OCI-LY3 (cell line): ENCODE measurements around the gene F11R.

Source experiments
- H2AFZ ChIP-seq: fragments of 200-600, 300-600 bp; shearing (Covaris generic); 2 replicates; pipeline ENCODE4 v1.6.0; 2014; ENCODE audit warnings: antibody characterized with exemption, low read depth, low read length
- H3K27ac ChIP-seq: fragments of 200-600, 300-600 bp; sonication (generic); 2 replicates; pipeline ENCODE4 v1.5.1; 2014; ENCODE audit warnings: mild to moderate bottlenecking, low read length, moderate library complexity, mixed read lengths
- H3K27me3 ChIP-seq: fragments of 200-600, 300-600 bp; sonication (generic); 2 replicates; pipeline ENCODE4 v1.6.1; 2014; ENCODE audit warnings: low read depth, low read length, mixed read lengths
- H3K36me3 ChIP-seq: fragments of 200-600, 300-600 bp; sonication (generic); replicated peaks from 2 replicates; pipeline ENCODE3; 2014; ENCODE audit warnings: low read depth, low read length, mixed read lengths
- H3K4me1 ChIP-seq: fragments of 300-600, 200-600 bp; sonication (generic); 2 replicates; pipeline ENCODE4 v1.6.1; 2014; ENCODE audit warnings: low read length, mixed read lengths
- H3K4me2 ChIP-seq: fragments of 200-600, 300-600 bp; sonication (generic); 2 replicates; pipeline ENCODE4 v1.6.1; 2014; ENCODE audit warnings: low read length, mixed read lengths
- H3K4me3 ChIP-seq: fragments of 300-600, 200-600 bp; sonication (generic); 2 replicates; pipeline ENCODE4 v1.5.1; 2014; ENCODE audit warnings: antibody characterized with exemption, mild to moderate bottlenecking, low read length, moderate library complexity
- H3K79me2 ChIP-seq: fragments of 300-600, 200-600 bp; shearing (Covaris generic); 2 replicates; pipeline ENCODE4 v1.6.1; 2014; ENCODE audit warnings: mild to moderate bottlenecking, low read length, mixed read lengths
- H3K9ac ChIP-seq: fragments of 300-600, 200-600 bp; shearing (Covaris generic); 2 replicates; pipeline ENCODE4 v1.6.0; 2014; ENCODE audit warnings: mild to moderate bottlenecking, low read length, moderate library complexity
- H3K9me3 ChIP-seq: fragments of 200-600, 300-600 bp; shearing (Covaris generic); 2 replicates; pipeline ENCODE4 v1.6.1; 2014; ENCODE audit warnings: low read length, mixed read lengths; ENCODE audit not compliant: insufficient read depth
- H4K20me1 ChIP-seq: fragments of 200-600, 300-600 bp; sonication (generic); 2 replicates; pipeline ENCODE4 v1.6.1; 2016; ENCODE audit warnings: low read length, mixed read lengths; ENCODE audit not compliant: insufficient read depth
- CTCF ChIP-seq: fragments of 200-600, 300-600 bp; sonication (generic); IDR thresholded peaks from 2 replicates; pipeline ENCODE4 v1.5.1; 2014; ENCODE audit warnings: antibody characterized with exemption, low read length, low read depth
- EZH2phosphoT487 ChIP-seq: fragments of 200-600 bp; shearing (Covaris generic); IDR thresholded peaks from 2 replicates; pipeline ENCODE4 v1.6.1; 2018; ENCODE audit warnings: antibody characterized with exemption, mixed run types, low read depth

F11R gene

DNA sequence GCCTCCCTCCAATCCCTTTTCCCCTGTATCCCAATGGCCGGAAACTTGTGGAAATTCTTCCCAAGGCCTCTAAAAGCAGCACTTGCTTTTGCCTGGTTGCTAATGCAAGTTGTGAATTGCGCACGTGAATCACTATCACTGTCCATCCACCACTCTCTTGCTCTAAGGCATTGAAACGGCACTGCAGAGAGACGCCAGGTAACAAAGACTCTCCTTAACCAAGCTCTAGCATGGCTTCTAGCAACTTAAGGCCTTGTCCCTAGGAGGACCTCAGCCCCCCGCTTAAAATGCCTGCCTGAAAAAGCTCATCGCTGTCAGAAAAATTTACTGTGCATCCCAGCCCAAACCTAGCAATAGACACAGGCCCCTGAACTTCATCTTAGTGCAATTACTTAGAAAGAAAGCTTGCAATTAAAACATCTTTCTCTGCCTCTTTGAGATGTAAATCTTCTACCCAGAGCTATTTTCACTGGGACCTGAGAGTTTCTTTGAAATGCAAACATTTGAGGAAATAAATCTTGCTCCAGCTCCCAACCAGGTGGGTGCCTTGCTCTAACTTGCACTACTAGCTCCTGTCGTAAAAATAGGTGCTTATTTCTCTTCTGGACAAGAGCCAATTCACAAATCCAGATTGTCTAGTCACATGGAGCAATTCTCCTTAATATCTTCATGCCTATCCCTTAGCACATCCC lies 33.4 kb downstream of the F11R start:
- TF ChIP-seq CTCF (no peak), EZH2phosphoT487 (no peak)
- Histone ChIP-seq H3K27me3 (no peaks in the 10 kb centered on the region), H3K9me3 (no peaks in the 10 kb centered on the region), H3K4me2 (no peak overlapping the region), H3K9ac (no peak overlapping the region), H3K79me2 (no peaks in the 10 kb centered on the region), H2AFZ (no peak overlapping the region), H3K4me1 (no peaks in the 10 kb centered on the region), H3K4me3 (no peak overlapping the region), H4K20me1 (no peaks in the 10 kb centered on the region), H3K36me3 (no peaks in the 10 kb centered on the region), H3K27ac (no peak overlapping the region)

DNA sequence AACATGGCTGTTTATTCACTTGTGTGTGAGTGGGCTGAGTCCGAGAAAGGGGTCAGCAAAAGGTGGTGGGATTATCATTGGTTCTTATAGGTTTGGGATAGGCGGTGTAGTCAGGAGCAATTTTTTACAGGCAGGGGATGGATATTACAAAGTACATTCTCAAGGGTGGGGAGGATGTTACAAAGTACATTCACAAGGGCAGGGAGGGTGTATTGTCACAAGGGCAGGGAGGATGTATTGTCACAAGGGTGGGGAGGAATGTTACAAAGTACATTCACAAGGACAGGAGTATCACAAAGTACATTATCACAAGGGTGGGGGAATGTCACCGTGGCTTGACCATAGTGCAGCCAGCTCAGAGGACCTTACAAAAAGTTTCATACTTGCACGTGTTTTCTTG lies 35.2 kb downstream of the F11R start:
- H3K79me2 ChIP-seq = no peaks in the 10 kb centered on the region
- no peak overlapping the region for H3K27ac ChIP-seq
- H3K4me1 ChIP-seq = no peaks in the 10 kb centered on the region
- no peaks in the 10 kb centered on the region for H3K27me3 ChIP-seq
- no peaks in the 10 kb centered on the region for H4K20me1 ChIP-seq
- H3K9me3 ChIP-seq = no peaks in the 10 kb centered on the region
- H3K4me3 ChIP-seq = no peak overlapping the region
- no peaks in the 10 kb centered on the region for H3K36me3 ChIP-seq
- TF ChIP-seq CTCF (no peak), EZH2phosphoT487 (no peak)
- no peak overlapping the region for H3K4me2 ChIP-seq
- no peak overlapping the region for H3K9ac ChIP-seq
- H2AFZ ChIP-seq = no peak overlapping the region

GRCh38 chr1:160981584-160982411 lies 39.2 kb downstream of the F11R start:
- H3K36me3 ChIP-seq = no peaks in the 10 kb centered on the region
- no peak overlapping the region for H3K9ac ChIP-seq
- no peaks in the 10 kb centered on the region for H3K4me1 ChIP-seq
- no peak overlapping the region for H3K4me3 ChIP-seq
- no peaks in the 10 kb centered on the region for H3K27me3 ChIP-seq
- H3K4me2 ChIP-seq = no peak overlapping the region
- no peaks in the 10 kb centered on the region for H3K9me3 ChIP-seq
- no peaks in the 10 kb centered on the region for H4K20me1 ChIP-seq
- no peak for TF ChIP-seq CTCF
- TF ChIP-seq EZH2phosphoT487 = no peak
- H3K27ac ChIP-seq = no peak overlapping the region
- no peaks in the 10 kb centered on the region for H3K79me2 ChIP-seq
- no peak overlapping the region for H2AFZ ChIP-seq

DNA sequence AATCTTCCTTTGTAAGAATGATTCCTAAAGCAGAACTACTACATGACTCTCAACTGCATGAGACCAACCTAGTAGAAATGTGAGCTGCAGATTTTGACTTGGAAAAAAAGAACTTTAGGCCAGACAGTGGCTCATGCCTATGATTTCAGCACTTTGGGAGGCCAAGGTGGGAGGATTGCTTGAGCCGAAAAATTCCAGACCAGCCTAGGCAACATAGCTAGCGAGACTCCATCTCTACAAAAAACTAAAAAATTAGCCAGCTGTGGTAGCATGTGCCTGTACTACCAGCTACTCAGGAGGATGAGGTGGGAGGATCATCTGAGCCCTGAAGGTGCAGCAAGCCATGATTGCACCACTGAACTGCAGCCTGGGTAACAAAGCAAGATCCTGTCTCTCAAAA lies 41.7 kb downstream of the F11R start:
- H4K20me1 ChIP-seq = no peaks in the 10 kb centered on the region

More for the DNA sequence above, 41.7 kb downstream of the F11R start:
- no peak overlapping the region for H3K27ac ChIP-seq
- H3K4me2 ChIP-seq = no peak overlapping the region
- H3K9ac ChIP-seq = no peak overlapping the region
- H3K9me3 ChIP-seq = no peaks in the 10 kb centered on the region
- H3K36me3 ChIP-seq = no peaks in the 10 kb centered on the region
- no peaks in the 10 kb centered on the region for H3K4me1 ChIP-seq
- no peak overlapping the region for H3K4me3 ChIP-seq
- no peak for TF ChIP-seq CTCF
- no peak for TF ChIP-seq EZH2phosphoT487
- H3K27me3 ChIP-seq = no peaks in the 10 kb centered on the region
- no peaks in the 10 kb centered on the region for H3K79me2 ChIP-seq
- no peak overlapping the region for H2AFZ ChIP-seq
